ENCODE results near the gene IRF2BP2. TPM values are rescaled to one million over a fixed set of nuclear protein-coding genes. Genes with fewer than 3 reads are reported as not detected.

IRF2BP2 gene
- total RNA-seq, 3 donors from 2014 or later = 69.3 to 86.1 (median 75.2) TPM

DNA sequence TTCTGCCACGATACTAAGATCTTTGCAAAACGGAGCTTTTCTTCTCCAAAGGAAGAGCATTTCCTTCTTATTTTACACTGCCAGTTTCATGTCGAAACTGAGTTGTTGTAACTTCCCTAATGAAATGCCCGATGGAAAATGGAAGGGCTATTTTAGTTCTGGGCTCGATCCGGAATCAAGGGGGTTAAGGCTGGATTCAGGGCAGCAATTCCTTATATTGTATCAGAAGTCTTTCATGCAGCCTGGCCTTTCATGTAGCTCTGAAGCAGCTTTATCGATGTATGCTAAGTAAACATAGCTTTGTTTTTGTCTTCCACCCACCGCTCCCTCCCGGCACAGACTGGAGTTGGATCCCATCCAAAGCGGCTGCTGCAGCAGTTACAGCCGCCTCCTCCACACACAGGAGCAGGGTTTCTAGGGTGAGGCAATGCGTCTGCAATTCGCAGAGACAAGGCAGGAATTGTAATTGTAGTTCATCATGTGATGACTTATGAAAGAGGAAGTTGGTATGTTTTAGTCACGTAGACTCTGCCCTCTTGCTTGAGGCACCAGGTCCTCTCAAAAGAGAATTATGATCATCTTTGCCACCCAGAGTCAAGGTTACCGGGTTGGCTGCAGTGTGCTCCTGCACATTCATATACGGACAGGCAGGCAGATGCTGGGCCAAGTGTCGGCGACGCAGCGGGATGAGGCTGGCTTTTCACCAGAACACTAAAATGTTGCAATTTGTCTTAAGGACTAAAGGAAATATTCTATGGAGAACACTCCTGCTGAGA, 2.6 kb upstream of the IRF2BP2 start:
- H3K36me3 Mint-ChIP-seq (ENCODE audit: insufficient read depth) = peaks cover 8% of the 10 kb centered on the region
- peaks cover 36% of the 10 kb centered on the region for H3K4me1 Mint-ChIP-seq (ENCODE audit: low read depth)
- peak overlapping the region; percentile 82 for H3K4me3 Mint-ChIP-seq
- DNase-seq = peak; percentile 65
- ATAC-seq = peak; percentile 8 to 12
- H3K9me3 Mint-ChIP-seq = no peaks in the 10 kb centered on the region
- H3K27me3 Mint-ChIP-seq (ENCODE audit: low read depth) = no peaks in the 10 kb centered on the region

GRCh38 chr1:234611847-234612351, 1.9 kb upstream of the IRF2BP2 start:
- ATAC-seq = no peak
- DNase-seq = no peak
- no peaks in the 10 kb centered on the region for H3K9me3 Mint-ChIP-seq
- H3K4me1 Mint-ChIP-seq (ENCODE audit: low read depth) = peaks cover 42% of the 10 kb centered on the region
- no peaks in the 10 kb centered on the region for H3K27me3 Mint-ChIP-seq (ENCODE audit: low read depth)
- peak overlapping the region; percentile 82 for H3K4me3 Mint-ChIP-seq
- H3K36me3 Mint-ChIP-seq (ENCODE audit: insufficient read depth) = peaks cover 14% of the 10 kb centered on the region

- peaks cover 45% of the 10 kb centered on the region for H3K4me1 Mint-ChIP-seq (ENCODE audit: low read depth)
- DNase-seq (no peak), ATAC-seq (peak; percentile 46 to 52)
These were observed 1.4 kb upstream of the IRF2BP2 start for GRCh38 chr1:234611225-234611846.

GRCh38 chr1:234610666-234611224, 767 bp upstream of the IRF2BP2 start:
- Mint-ChIP-seq H3K9me3 (no peaks in the 10 kb centered on the region), H3K27me3 (ENCODE audit: low read depth) (no peaks in the 10 kb centered on the region), H3K36me3 (ENCODE audit: insufficient read depth) (peaks cover 24% of the 10 kb centered on the region), H3K4me1 (ENCODE audit: low read depth) (peaks cover 51% of the 10 kb centered on the region), H3K4me3 (peak overlapping the region; percentile 85)
- peak; percentile 50 to 52 for ATAC-seq
- DNase-seq = peak; percentile 90

More at GRCh38 chr1:234611225-234611846, 1.4 kb upstream of the IRF2BP2 start:
- no peaks in the 10 kb centered on the region for H3K9me3 Mint-ChIP-seq
- H3K36me3 Mint-ChIP-seq (ENCODE audit: insufficient read depth) = peaks cover 18% of the 10 kb centered on the region
- no peaks in the 10 kb centered on the region for H3K27me3 Mint-ChIP-seq (ENCODE audit: low read depth)
- H3K4me3 Mint-ChIP-seq = peak overlapping the region; percentile 82

DNA sequence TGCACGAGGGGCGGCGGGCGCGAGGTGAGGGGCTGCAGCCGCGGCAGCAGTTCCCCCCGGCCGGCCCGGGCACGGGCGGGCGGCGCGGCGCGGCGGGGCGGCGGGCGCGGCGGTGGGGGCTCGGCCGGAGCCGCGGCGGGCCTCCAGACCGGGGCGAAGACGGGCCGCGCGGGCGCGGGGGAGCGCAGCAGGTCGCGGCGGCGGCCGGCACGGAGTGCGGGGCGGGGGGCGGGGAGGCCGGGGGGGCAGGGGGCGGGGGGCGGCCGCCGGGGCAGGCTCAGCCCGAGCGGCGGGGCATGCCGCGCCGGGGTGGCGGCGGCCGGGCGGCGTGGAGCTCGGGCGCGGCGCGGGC, 311 bp downstream of the IRF2BP2 start:
- DNase-seq (no peak), ATAC-seq (peak in 1 of 2 donors; percentile 0)
- peaks cover 56% of the 10 kb centered on the region for H3K4me1 Mint-ChIP-seq (ENCODE audit: low read depth)
- H3K4me3 Mint-ChIP-seq = peak overlapping the region; percentile 85
- H3K36me3 Mint-ChIP-seq (ENCODE audit: insufficient read depth) = peaks cover 30% of the 10 kb centered on the region
- no peaks in the 10 kb centered on the region for H3K27me3 Mint-ChIP-seq (ENCODE audit: low read depth)
- no peaks in the 10 kb centered on the region for H3K9me3 Mint-ChIP-seq

- Mint-ChIP-seq H3K4me3 (peak overlapping the region; percentile 77), H3K4me1 (ENCODE audit: low read depth) (peaks cover 60% of the 10 kb centered on the region), H3K27me3 (ENCODE audit: low read depth) (no peaks in the 10 kb centered on the region), H3K9me3 (no peaks in the 10 kb centered on the region), H3K36me3 (ENCODE audit: insufficient read depth) (peaks cover 32% of the 10 kb centered on the region)
- DNase-seq (peak; percentile 65), ATAC-seq (peak; percentile 15 to 17)
These were observed 877 bp downstream of the IRF2BP2 start for GRCh38 chr1:234608911-234609690.

DNA sequence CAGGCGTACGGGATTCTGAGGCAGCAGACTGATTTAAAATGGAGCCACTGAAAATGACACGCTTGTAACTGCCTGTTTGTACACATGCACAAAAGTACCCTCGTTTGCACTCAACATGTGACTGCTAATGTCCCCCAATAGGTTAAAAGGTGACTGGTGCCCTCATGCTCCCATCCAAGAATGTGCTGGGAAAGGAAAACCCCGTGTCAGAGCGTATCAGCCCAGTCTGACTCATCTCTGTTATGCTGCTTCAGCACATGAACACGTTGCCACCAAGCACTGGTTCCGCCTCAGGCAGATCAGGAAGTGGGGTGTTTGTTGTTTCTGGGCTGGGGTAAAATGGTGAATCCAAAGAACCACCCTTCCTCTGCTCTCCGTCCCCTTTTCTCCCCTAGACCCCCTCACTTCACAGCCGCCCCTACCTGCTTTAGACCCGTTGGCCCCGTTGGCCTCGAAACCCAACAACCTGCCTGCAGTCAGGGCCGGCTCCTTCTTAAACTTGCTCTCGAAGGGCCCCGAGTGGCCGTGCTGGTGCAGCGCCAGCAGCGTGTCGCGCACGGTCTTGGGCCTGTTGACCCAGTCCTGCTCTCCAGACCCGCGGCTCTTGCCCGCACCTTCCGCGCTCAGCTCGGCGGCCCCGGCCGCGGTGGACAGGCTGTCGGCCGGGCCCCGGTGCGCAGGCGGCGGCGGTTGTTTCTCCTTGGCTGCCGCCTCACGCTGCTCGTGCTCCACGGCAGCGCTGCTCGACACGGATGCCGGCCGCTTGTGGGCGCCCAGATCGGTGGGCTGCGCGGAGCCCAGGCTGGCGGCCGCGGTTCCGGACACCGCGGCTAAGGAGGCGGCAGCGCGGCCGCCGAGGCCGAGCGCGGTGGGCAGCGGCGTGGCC, 1.7 kb downstream of the IRF2BP2 start:
- H3K27me3 Mint-ChIP-seq (ENCODE audit: low read depth) = no peaks in the 10 kb centered on the region
- peaks cover 36% of the 10 kb centered on the region for H3K36me3 Mint-ChIP-seq (ENCODE audit: insufficient read depth)
- DNase-seq (peak; percentile 73), ATAC-seq (peak; percentile 35 to 41)
- peaks cover 60% of the 10 kb centered on the region for H3K4me1 Mint-ChIP-seq (ENCODE audit: low read depth)
- no peaks in the 10 kb centered on the region for H3K9me3 Mint-ChIP-seq
- H3K4me3 Mint-ChIP-seq = peak overlapping the region; percentile 95

GRCh38 chr1:234607109-234608024, 2.6 kb downstream of the IRF2BP2 start:
- Mint-ChIP-seq H3K4me3 (peak overlapping the region; percentile 95), H3K9me3 (no peaks in the 10 kb centered on the region), H3K36me3 (ENCODE audit: insufficient read depth) (peaks cover 43% of the 10 kb centered on the region), H3K27me3 (ENCODE audit: low read depth) (no peaks in the 10 kb centered on the region), H3K4me1 (ENCODE audit: low read depth) (peaks cover 59% of the 10 kb centered on the region)
- ATAC-seq (no peak), DNase-seq (no peak)

- Mint-ChIP-seq H3K4me3 (peak overlapping the region; percentile 95), H3K36me3 (ENCODE audit: insufficient read depth) (peaks cover 43% of the 10 kb centered on the region), H3K9me3 (no peaks in the 10 kb centered on the region), H3K4me1 (ENCODE audit: low read depth) (peaks cover 59% of the 10 kb centered on the region), H3K27me3 (ENCODE audit: low read depth) (no peaks in the 10 kb centered on the region)
- ATAC-seq = no peak
- no peak for DNase-seq
These were observed 3.2 kb downstream of the IRF2BP2 start for GRCh38 chr1:234606784-234607108.

DNA sequence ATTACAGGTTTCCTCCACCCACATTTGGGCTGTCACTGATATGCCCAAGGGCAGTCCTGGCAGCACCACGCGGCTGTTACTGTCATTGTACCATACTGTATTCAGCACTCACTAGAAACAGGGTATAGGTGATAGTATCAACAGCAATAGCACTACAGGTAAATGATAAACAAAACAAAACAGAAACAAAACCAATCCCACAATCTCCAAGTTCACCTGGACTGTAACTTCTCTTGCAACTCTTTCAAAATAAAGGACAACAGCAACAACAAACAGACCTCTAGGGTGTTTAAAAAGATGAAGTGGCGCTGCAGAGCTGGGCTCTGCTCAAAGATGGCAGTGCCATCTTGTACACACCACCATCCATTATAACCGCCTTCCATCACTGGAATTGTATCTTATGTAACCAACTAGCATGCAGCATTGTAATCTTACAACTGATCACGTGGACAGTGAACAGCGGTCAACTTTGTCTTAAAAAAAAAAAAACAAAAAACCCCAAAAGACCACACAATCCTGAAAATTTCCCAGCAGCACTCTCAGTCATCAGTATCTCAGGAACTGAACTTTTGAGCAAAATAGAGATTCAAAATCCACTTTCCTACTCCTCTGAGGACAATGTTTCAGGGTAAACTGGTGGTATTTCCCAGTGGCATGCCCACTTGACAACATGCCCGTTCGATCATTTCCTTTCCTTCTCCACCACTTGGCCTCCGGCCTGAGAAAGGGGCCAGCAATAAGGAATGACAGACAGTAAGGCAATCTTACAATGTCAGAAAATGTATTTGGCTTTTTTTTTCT, 3.8 kb downstream of the IRF2BP2 start:
- ATAC-seq (no peak), DNase-seq (peak; percentile 61)
- no peaks in the 10 kb centered on the region for H3K9me3 Mint-ChIP-seq
- H3K4me3 Mint-ChIP-seq = peak overlapping the region; percentile 95
- peaks cover 59% of the 10 kb centered on the region for H3K4me1 Mint-ChIP-seq (ENCODE audit: low read depth)
- H3K36me3 Mint-ChIP-seq (ENCODE audit: insufficient read depth) = peaks cover 43% of the 10 kb centered on the region
- H3K27me3 Mint-ChIP-seq (ENCODE audit: low read depth) = no peaks in the 10 kb centered on the region

- Mint-ChIP-seq H3K36me3 (ENCODE audit: insufficient read depth) (peaks cover 43% of the 10 kb centered on the region), H3K4me1 (ENCODE audit: low read depth) (peaks cover 64% of the 10 kb centered on the region), H3K4me3 (peak overlapping the region; percentile 95), H3K27me3 (ENCODE audit: low read depth) (no peaks in the 10 kb centered on the region), H3K9me3 (no peaks in the 10 kb centered on the region)
- DNase-seq (no peak), ATAC-seq (no peak)
These were observed 4.5 kb downstream of the IRF2BP2 start for GRCh38 chr1:234605399-234605982.

Data from activated T-cell treated with anti-CD3 and anti-CD28 coated beads, Interleukin-2, amount 50 U/mL, for 4 hours (primary cell).